Occipital lobe (tissue), 2 donors: ENCODE data around the gene CPVL. TPM values are rescaled to one million over a fixed set of nuclear protein-coding genes. Genes with fewer than 3 reads are reported as not detected.

Source experiments
- DNase-seq: peaks from one replicate; lab custom pipeline; 2025; lab: John Stamatoyannopoulos, UW
- total RNA-seq: library from RNA; depleted of rRNA; stranded (reverse); fragments of >200 nt; gene quantifications from one replicate; pipeline ENCODE4 v1.2.3, GENCODE V29; 2014

The CPVL gene
- total RNA-seq, result 69.9 TPM

DNA sequence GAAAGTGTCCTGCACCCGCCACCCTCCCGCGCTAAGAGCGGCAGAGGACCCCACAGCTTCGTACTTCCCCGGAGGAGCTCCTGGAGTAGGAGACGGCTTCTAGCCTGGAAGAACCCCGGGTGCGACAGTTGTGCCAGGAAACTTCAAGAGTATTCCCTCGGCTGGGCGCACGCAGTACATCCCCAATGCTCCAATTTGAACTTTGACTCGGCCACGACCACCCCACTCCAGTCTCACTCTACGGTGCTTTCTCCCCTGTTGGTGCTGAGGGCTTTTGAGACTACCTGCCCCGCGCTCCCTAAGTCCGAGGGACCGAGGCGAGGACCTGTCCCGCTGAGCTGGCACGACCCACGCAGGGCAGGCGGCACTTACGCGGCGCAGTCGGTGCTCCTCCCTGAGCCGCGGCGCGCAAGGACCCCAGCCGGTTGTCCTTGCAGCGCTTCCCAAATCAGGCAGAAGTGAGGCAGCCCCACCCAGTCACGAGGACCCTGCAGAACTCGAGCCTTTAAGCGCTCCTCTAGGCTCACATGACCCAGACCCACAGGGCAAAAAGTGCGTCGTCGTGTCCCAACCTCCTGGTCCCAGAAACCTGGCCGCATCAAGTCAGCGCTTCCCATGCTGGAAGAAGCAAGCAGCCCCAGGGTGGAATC, at the start of gene CPVL:
TSS of gene CPVL (minus strand) at position 481 of the 650 bp plus-strand sequence. CDS start 25,476 bp downstream, outside the sequence.
- peak; percentile 7 for DNase-seq

DNA sequence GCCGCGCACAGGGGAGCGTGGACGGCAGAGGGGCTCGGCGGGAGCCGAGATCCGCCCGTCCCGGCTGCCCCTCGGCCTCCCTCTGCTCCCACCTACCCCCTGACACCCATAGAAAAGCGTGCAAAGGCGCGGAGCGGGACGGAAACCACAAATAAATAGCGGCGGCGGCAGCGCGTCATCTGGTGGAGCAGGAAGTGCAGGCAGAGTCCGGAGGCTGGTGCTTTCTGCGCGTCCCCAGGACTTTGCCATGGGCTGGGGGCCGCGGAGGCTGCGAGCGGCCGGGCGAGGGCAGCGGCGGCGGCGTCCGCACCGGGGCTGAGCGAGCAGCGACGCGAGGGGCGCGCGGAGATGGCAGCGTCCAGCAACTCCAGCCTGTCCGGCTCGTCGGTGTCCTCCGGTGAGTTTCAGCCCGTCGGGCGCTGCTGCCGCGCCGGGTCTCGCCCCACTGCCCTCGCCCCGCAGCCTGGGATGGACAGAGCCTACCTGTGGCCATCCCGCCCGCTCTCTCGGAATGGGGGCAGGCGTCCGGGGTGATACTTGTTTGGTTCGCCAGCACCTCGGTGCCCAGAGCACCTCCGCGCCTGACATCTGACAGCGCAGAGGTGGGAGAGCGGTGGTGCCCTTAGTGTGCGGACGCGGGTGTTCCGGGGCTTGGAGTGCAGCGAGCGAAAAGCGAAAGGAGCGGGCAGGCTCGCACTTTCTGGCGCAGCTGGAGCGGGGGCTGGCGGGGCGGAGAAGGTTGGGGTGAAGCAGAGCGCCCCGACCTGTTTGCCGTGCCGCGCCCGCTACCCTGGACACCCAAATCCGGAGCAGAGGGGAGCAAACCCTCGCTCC, 48.5 kb upstream of the CPVL start, which contains the start of gene CHN2:
TSS of gene CHN2 (plus strand) at position 182 of the 834 bp plus-strand sequence.
- DNase-seq, result no peak

DNA sequence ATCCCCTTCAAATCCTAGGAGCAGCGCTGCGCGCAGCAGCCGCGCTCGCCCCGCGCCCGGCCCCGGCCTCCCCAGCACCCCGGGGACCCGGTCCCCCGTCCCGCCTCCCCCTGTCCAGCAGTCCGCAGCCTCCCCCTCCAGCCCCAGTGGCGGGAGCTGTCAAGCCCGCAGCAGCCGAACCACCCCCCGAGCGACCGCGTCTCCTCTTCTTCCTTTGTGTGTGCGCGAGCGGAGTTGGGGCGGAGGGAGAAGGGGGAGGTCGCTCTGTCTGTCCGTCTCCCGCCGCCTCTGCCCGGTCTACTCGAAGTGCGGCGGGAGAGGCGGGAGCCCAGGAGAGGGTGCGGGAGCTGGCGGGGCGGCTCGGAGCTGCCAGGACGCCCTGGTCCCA, 47.9 kb upstream of the CPVL start:
- DNase-seq, result no peak

DNA sequence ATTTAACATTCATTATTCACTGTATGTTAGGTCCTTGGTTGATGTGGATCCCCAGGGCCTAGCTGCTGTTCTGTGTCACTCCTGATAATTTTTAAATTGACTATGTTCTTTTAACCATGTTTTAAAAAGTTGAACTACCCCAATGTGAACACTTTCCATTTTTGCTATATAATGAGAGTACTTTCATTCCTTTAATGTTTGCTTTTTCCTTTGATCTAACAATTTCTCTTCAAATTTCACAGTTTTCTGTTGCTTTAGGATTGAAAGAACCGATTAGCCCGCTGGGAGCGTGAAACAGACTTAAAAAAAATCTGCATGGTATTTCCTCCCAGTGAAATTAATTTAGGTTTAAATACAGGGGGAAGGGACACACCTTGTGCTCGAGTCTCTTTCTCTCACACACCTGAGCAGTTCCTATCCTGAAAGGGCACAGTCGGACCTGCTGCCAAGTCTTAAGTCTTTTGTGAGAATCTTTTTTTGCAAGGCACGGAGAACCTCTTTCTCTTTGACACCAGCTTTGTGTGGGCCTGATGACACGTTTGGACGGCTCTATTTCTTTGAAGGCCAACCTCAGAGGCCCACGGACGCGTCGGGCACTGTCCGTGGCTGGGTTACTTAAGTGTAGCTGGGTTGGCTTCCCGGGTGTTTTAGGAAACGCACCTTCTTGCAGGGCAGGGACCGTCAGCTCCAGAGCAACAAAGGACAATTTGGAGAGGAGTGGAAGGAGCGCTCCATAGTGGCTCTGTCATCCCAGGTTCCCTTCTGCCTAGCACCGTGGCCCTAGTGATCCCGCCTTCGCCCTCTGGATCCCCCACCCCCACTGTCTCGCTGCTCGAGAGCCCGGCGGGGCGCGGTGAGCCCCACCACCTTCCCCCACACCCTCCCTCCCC, 47.2 kb upstream of the CPVL start:
- DNase-seq, result no peak

GRCh38 chr7:29192811-29193210, 46.5 kb upstream of the CPVL start:
- DNase-seq, result no peak

- no peak for DNase-seq
These were observed 46.0 kb upstream of the CPVL start for GRCh38 chr7:29192323-29192722.

GRCh38 chr7:29190349-29191045, 44.2 kb upstream of the CPVL start:
- DNase-seq, result no peak

- DNase-seq, result peak; percentile 37
These were observed 43.4 kb upstream of the CPVL start for GRCh38 chr7:29189743-29190201.

DNA sequence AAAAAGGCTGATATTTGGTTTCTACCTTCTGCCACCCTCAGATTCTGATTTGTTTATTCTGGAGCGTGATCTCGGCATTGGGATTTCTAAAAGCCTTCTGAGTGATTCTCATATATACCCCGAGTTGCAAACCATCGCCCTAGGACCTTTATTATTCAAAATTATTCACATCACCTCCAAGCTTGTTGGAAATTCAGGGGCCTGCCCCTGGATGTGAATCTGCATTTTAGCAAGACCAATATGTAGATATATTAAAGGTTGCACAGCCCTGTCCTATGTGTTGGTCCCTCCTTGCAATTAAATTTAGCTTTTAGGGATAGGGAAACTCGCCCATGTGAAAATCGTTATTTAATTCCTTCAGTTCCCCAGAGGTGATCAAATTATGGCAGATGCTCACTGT, 39.3 kb upstream of the CPVL start:
- no peak for DNase-seq

GRCh38 chr7:29184599-29184998, 38.3 kb upstream of the CPVL start:
- no peak for DNase-seq

GRCh38 chr7:29179115-29179514, 32.8 kb upstream of the CPVL start:
- no peak for DNase-seq

DNA sequence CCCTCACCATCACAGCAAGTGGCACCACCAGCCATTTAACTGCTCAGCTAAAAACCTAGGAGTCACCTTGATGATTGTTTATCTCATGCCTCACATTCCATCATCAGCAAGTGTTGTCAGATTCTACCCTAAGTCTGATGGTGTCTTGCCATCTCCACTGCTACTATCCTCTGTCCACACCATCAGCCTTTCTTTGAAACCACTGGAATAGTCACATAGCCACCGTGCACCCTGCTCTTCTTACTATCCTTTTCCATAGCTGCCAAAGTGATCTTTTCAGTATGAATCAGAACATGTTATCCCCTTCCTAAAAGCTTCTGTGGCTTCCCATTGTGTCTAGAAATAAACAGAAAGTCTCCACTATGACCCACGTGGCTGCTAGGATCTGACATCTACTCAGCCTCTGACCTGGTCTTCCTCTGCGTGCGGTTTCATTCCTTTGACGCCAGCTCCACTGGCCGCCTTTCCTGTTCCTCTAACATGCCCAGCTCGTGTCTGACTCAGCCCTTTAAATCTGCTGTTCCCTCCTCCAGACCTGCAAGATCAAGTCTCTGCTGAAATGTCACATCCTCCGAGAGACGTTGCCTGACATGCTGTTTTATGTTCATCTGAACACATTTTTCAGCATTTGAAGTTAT, 31.7 kb upstream of the CPVL start:
- DNase-seq, result peak; percentile 10

DNA sequence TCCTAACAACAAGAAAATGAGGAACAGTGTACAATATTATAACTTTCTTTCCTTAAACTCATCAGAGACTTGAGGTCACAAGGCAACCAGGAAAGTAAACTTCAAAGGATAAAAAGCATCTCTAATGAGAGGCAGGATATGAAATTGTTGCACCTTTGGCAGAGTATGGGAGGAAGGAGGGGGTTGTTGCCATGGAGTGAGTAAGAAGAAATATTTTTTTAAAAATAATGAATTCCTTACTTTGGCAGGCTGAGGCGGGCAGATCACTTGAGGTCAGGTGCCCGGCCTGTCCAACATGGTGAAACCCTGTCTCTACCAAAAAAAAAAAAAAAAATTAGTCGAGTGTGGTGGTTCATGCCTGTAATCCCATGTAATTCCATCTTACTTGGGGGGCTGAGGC, 27.1 kb upstream of the CPVL start:
- DNase-seq, result no peak

- DNase-seq, result no peak
These were observed 24.4 kb upstream of the CPVL start for GRCh38 chr7:29170781-29171180.

GRCh38 chr7:29167721-29168120, 21.4 kb upstream of the CPVL start:
- DNase-seq, result no peak

- DNase-seq, result no peak
These were observed 17.5 kb upstream of the CPVL start for GRCh38 chr7:29163854-29164253.

- DNase-seq, result no peak
These were observed 16.2 kb upstream of the CPVL start for GRCh38 chr7:29162577-29162976.

- DNase-seq, result no peak
These were observed 14.9 kb upstream of the CPVL start for GRCh38 chr7:29161231-29161630.

- DNase-seq, result no peak
These were observed 13.7 kb upstream of the CPVL start for GRCh38 chr7:29160080-29160479.

DNA sequence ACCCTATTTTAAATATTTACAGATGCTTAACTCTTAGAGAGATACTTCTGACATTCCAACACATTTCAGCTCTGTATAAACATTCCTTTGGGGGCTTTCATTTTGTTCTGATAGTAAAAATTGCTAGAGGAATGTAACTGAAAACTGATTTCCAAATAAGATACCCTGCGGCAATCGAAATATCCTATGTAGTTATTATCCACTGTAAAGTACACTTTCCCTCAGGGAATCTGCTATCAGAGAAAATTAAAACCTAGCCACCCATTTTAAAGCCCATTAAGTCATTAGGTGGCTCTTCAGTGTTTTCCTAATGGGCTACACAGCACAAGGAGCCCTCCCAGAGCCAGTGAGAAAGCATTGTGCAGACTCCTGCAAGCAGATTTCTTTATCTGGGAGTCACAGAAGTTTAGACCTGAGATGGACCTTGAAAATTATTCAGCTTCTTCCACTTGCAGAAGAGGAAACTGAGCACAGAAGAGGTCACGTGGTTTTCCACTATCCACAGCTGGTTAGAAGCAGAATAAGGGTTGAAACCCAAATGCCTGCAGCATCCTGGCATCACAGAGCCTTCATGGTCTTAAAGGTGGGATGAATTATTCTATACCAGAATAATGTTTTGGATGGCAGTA, 12.6 kb upstream of the CPVL start:
- DNase-seq, result no peak
